GM12872 (cell line): ENCODE results near the gene MEGF8.

ENCODE experiments used
- TF ChIP-seq, protein P1 (sequence below): IDR thresholded peaks from 3 replicates; pipeline ENCODE4 v1.5.1; 2011; ENCODE audit warnings: low read depth, mild to moderate bottlenecking, low read length, moderate library complexity; ENCODE audit not compliant: insufficient read depth

The MEGF8 gene

GRCh38 chr19:42403586-42403985 lies 78.2 kb downstream of the MEGF8 start:
- TF ChIP-seq, protein P1, sequence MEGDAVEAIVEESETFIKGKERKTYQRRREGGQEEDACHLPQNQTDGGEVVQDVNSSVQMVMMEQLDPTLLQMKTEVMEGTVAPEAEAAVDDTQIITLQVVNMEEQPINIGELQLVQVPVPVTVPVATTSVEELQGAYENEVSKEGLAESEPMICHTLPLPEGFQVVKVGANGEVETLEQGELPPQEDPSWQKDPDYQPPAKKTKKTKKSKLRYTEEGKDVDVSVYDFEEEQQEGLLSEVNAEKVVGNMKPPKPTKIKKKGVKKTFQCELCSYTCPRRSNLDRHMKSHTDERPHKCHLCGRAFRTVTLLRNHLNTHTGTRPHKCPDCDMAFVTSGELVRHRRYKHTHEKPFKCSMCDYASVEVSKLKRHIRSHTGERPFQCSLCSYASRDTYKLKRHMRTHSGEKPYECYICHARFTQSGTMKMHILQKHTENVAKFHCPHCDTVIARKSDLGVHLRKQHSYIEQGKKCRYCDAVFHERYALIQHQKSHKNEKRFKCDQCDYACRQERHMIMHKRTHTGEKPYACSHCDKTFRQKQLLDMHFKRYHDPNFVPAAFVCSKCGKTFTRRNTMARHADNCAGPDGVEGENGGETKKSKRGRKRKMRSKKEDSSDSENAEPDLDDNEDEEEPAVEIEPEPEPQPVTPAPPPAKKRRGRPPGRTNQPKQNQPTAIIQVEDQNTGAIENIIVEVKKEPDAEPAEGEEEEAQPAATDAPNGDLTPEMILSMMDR: no peak

DNA sequence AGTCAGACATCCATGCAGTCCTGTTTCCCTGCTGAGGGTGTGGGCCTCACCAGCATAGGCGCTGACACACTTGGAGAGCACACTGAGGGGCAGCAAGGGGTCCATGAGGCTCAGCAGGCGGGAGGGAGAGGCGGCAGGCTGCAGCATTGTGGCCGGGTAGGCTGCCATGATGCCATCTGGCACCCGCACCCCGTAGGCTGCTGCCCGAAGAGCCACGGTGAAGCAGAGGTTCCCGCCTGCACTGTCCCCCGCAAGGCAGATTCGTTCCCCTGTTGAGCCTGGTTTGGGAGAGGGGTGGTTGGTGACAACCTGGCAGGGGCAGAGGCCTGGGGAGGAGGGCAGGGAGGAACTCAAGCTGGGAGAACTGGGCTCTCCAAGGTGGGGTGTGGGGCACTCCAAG lies 80.7 kb downstream of the MEGF8 start:
- TF ChIP-seq, protein P1: no peak

- TF ChIP-seq, protein P1: no peak
Measured at GRCh38 chr19:42407085-42407815, 81.8 kb downstream of the MEGF8 start.

- TF ChIP-seq, protein P1: no peak
Measured at GRCh38 chr19:42407816-42408175, 82.4 kb downstream of the MEGF8 start.

- TF ChIP-seq, protein P1: no peak
Measured at GRCh38 chr19:42409477-42409876, 84.0 kb downstream of the MEGF8 start.

DNA sequence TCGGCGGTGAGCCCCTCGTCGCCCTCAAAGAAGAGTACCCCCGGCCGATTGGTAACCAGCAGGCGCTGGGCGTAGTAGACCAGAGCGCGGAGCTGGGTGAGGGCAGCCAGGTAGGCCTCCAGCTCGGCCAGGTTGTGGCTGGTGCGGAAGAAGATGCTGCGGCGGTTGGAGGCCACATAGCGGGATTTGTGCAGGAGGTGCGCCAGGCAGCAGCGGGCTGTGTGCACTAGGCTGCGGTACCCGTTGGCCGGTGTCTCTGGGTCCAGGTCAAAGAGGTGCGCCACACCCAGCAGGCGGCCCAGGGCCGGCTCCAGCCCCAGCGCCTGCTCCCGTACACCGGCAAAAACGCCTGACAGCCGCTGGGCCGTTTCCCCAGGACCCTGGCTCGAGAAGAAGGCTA lies 84.9 kb downstream of the MEGF8 start:
- TF ChIP-seq, protein P1: no peak

- TF ChIP-seq, protein P1: no peak
Measured at GRCh38 chr19:42411581-42412178, 86.2 kb downstream of the MEGF8 start.
